Measurements from ENCODE around the gene SUGCT. TPM values are rescaled to one million over a fixed set of nuclear protein-coding genes. Genes with fewer than 3 reads are reported as not detected.

The SUGCT gene
- total and polyA plus RNA-seq, 2 of the 8 experiments (the other 6 are each of a cell fraction or from before 2014, with no cell fraction given) = 2.8 to 5.4 TPM

DNA sequence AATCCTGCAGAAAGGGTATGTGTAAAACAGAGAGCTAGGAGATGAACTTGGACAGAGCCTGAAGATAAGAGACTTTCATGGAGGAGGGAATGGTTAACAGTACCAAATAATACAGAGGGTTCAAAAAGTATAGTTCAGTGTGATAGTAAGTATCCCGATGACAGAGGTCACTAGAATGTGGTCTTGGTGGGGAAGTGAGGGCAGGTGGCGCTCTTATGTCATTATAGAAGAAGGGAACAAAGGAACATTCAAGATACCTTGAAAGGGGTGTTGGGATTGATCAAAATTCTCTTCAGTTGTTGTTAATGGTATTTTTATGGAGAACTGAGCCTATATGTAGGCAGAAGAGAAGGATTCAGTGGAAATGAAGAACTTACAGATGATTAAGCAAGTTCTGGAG is 312.5 kb downstream of the SUGCT start:
- H3K18ac ChIP-seq (ENCODE audit: extremely low read depth, low read length) = no peak overlapping the region
- H2BK20ac ChIP-seq (ENCODE audit: low read length) = no peak overlapping the region
- no peak overlapping the region for H3K9ac ChIP-seq (replicated peaks in 1 of 4; ENCODE audit: extremely low read depth in 1 of 4, low read depth in 3 of 4, low read length in 3 of 4)
- no peak overlapping the region for H3K4me2 ChIP-seq (ENCODE audit: insufficient read depth in 1 of 2, low read depth in 2 of 2, low read length in 2 of 2)
- no peak overlapping the region for H3K23ac ChIP-seq (ENCODE audit: insufficient read length)
- no peaks in the 10 kb centered on the region for H3K23me2 ChIP-seq (ENCODE audit: low read depth, low read length)
- no peak for DNase-seq (ENCODE audit: low read depth in 1 of 2, low spot score in 2 of 2)
- no peaks in the 10 kb centered on the region for H4K20me1 ChIP-seq (replicated peaks in 1 of 2; ENCODE audit: control insufficient read depth in 1 of 2, insufficient read depth in 2 of 2, low read length in 2 of 2)
- no peaks in the 10 kb centered on the region for H3K27me3 ChIP-seq (replicated peaks in 1 of 4; ENCODE audit: control insufficient read depth in 3 of 4, extremely low read depth in 1 of 4, insufficient read depth in 3 of 4, low read length in 3 of 4)
- TF ChIP-seq CTCF (IDR thresholded peaks at IDR 0.05; ENCODE audit: control extremely low read depth in 1 of 3, insufficient read depth in 1 of 3, low read depth in 1 of 3, low read length in 3 of 3) (peak; percentile 9 to 35 (median 28); a peak in 3 of 4 replicates), NANOG (IDR thresholded peaks at IDR 0.05; ENCODE audit: insufficient read depth, low read depth, low read length, poor library complexity, severe bottlenecking) (no peak), RAD21 (IDR thresholded peaks at IDR 0.05 in 1 of 2, conservative IDR thresholded peaks at IDR 0.05 in 1 of 2; ENCODE audit: low read depth in 2 of 2, low read length in 2 of 2) (peak; percentile 58 to 64)
- no peak overlapping the region for H3K4ac ChIP-seq (replicated peaks; ENCODE audit: insufficient read length, low read depth, low read length)
- no peak overlapping the region for H4K5ac ChIP-seq (ENCODE audit: insufficient read length, low read depth, low read length)
- no peak overlapping the region for H2AK5ac ChIP-seq (ENCODE audit: low read depth, low read length)
- no peak overlapping the region for H2BK15ac ChIP-seq (ENCODE audit: low read length)
- H3K79me1 ChIP-seq (ENCODE audit: low read depth, low read length) = no peaks in the 10 kb centered on the region
- H3K9me3 ChIP-seq (ENCODE audit: insufficient read depth in 2 of 2, low read depth in 1 of 2, low read length in 1 of 2) = no peaks in the 10 kb centered on the region
- no peak overlapping the region for H3K27ac ChIP-seq (ENCODE audit: low read depth, low read length)
- H2BK5ac ChIP-seq (ENCODE audit: low read depth, low read length) = no peak overlapping the region
- FAIRE-seq = no peak
- H3K4me3 ChIP-seq (ENCODE audit: extremely low read depth in 1 of 4, insufficient read depth in 2 of 4, low read depth in 3 of 4, low read length in 4 of 4) = no peak overlapping the region
- H3K56ac ChIP-seq (replicated peaks; ENCODE audit: insufficient read length, low read depth, low read length) = no peak overlapping the region
- CTCF ChIA-PET (ENCODE audit: partially characterized antibody) = interaction anchor here (0.7 to 2.7 kb wide), 4 partner anchors 9 to 318 kb away, joined by 3 to 14 read pairs (median 6); no protein-coding TSS in a partner anchor
- H3K79me2 ChIP-seq (ENCODE audit: control insufficient read depth in 1 of 2, insufficient read depth in 2 of 2, low read length in 2 of 2) = no peaks in the 10 kb centered on the region
- H2BK120ac ChIP-seq (replicated peaks; ENCODE audit: low read depth, low read length) = no peak overlapping the region
- H3K14ac ChIP-seq (ENCODE audit: insufficient read length) = no peak overlapping the region
- no peaks in the 10 kb centered on the region for H3K4me1 ChIP-seq (replicated peaks in 1 of 4; ENCODE audit: control insufficient read depth in 3 of 4, insufficient read depth in 4 of 4, low read length in 3 of 4)
- H2AFZ ChIP-seq (ENCODE audit: low read length) = no peak overlapping the region
- POLR2A ChIA-PET (ENCODE audit: partially characterized antibody) = no interaction called here
- H3K36me3 ChIP-seq (ENCODE audit: control insufficient read depth in 2 of 4, insufficient read depth in 4 of 4, low read length in 3 of 4) = no peaks in the 10 kb centered on the region
- no peak overlapping the region for H4K8ac ChIP-seq (ENCODE audit: extremely low read depth, insufficient read depth, low read length)
- no peak overlapping the region for H4K91ac ChIP-seq (replicated peaks; ENCODE audit: insufficient read length, low read length)
- WGBS, 2 experiments (ENCODE audit: extremely low coverage in 1 of 2, insufficient coverage in 1 of 2, insufficient read length in 1 of 2, insufficient replicate concordance in 2 of 2, low coverage in 1 of 2, low lambda C conversion rate in 2 of 2, missing lambda C conversion rate in 1 of 2) = 79% methylated on average over 2 of the region's 2 CpGs; no CpG with 5 or more reads in 1 of the 2 experiments
- no peak overlapping the region for H2BK12ac ChIP-seq (ENCODE audit: low read depth, low read length)
